Astrocyte of the spinal cord (primary cell): ENCODE data around the gene PHAF1.

Experiments
- DNase-seq: peaks from one replicate; pipeline ENCODE4 v3.0.0; 2011; ENCODE audit warnings: low read depth, low spot score
- H3K4me3 ChIP-seq: 2 replicates; pipeline ENCODE4 v1.5.1; 2011; ENCODE audit warnings: low read depth, mild to moderate bottlenecking, low read length, moderate library complexity
- in situ Hi-C: cut with HindIII; loops from 2 replicates; pipeline ENCODE4 v1.10.0; 2017; ENCODE audit warnings: low sequenced_read_pairs
- TF ChIP-seq, protein P1 (sequence below): IDR thresholded peaks from 2 replicates; pipeline ENCODE4 v1.5.1; 2012; ENCODE audit warnings: low read depth, mild to moderate bottlenecking, low read length, inconsistent platforms

PHAF1 gene

DNA sequence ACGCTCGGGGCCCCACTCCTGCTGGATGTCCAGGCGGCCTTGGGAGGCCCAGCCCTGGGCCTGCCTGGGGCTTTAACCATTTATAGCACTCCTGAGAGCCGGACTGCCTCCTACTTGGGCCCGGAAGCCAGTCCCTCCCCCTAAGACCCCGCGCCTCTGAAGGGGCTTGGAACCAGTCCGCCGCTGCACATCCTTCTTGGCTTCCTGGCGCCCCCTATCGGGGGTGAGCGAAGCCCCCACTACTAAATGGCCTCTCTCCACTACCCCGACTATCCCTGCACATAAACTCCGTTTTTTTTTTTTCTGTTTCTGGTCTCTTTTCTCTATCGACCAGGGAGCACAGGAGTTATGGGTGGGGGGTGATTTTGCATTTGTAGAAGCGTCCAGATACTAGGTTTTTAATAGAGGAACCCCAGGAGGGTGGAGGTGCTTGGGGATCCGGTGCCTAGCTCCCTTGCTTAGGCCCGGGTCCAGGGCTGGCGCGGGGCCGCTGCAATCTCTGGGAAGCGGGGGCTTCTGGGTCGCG is 60.0 kb downstream of the PHAF1 start:
- TF ChIP-seq, protein P1, sequence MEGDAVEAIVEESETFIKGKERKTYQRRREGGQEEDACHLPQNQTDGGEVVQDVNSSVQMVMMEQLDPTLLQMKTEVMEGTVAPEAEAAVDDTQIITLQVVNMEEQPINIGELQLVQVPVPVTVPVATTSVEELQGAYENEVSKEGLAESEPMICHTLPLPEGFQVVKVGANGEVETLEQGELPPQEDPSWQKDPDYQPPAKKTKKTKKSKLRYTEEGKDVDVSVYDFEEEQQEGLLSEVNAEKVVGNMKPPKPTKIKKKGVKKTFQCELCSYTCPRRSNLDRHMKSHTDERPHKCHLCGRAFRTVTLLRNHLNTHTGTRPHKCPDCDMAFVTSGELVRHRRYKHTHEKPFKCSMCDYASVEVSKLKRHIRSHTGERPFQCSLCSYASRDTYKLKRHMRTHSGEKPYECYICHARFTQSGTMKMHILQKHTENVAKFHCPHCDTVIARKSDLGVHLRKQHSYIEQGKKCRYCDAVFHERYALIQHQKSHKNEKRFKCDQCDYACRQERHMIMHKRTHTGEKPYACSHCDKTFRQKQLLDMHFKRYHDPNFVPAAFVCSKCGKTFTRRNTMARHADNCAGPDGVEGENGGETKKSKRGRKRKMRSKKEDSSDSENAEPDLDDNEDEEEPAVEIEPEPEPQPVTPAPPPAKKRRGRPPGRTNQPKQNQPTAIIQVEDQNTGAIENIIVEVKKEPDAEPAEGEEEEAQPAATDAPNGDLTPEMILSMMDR = peak; percentile 71
- H3K4me3 ChIP-seq = peak overlapping the region; percentile 46
- DNase-seq = no peak
- in situ Hi-C loops = no loop called here

DNA sequence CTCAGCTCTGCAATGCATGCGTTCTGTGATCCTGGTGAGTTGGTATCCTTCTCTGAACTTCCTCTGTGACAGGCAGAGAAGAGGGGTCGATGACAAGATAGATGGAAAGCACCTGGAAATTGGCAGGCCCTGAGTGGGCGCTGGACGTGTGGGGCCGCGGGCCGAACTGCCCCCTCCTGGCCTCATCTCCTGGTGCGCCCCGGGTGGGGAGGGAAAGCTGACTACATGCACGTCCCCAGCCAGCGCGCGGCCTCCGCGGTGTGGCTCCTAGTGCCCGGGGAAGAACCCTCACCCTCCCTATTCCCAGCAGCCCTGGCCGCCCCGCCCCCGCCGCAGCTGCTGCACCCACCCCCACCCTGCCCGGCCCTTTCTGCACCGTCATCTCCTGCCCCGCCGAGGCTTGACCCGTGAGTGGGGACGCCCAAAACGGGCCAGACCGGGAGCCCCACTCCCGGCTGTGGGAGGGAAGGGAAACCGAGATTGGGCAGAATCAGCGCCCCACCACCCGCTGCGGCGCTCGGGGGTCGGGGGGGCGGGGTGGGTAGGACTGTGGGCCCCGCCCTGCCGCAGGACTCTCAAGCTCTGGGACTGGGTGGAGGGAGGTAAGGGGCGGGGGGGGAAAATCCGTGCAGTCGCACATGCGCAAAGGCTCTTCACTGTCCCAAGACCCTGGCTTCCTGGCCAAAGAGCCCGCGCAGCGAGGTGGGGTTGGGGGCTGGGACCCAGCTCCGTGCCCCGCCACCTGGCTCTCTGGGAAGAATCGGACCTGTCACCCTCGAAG is 60.6 kb downstream of the PHAF1 start, which contains the start of gene NOL3:
Gene NOL3, plus strand, starts transcription at position 371 of the 781 bp plus-strand sequence.
- peak; percentile 86 for DNase-seq
- in situ Hi-C loops = no loop called here
- peak within 1 kb of the TSS; percentile 46 for H3K4me3 ChIP-seq
- TF ChIP-seq, protein P1 = no peak

GRCh38 chr16:67170949-67171649 is 61.4 kb downstream of the PHAF1 start:
- TF ChIP-seq, protein P1 = no peak
- no peak for DNase-seq
- H3K4me3 ChIP-seq = peak overlapping the region; percentile 46
- in situ Hi-C loops = no loop called here

GRCh38 chr16:67173323-67173722 is 63.6 kb downstream of the PHAF1 start:
- DNase-seq = no peak
- no peak overlapping the region for H3K4me3 ChIP-seq
- TF ChIP-seq, protein P1 = no peak
- in situ Hi-C loops = no loop called here

DNA sequence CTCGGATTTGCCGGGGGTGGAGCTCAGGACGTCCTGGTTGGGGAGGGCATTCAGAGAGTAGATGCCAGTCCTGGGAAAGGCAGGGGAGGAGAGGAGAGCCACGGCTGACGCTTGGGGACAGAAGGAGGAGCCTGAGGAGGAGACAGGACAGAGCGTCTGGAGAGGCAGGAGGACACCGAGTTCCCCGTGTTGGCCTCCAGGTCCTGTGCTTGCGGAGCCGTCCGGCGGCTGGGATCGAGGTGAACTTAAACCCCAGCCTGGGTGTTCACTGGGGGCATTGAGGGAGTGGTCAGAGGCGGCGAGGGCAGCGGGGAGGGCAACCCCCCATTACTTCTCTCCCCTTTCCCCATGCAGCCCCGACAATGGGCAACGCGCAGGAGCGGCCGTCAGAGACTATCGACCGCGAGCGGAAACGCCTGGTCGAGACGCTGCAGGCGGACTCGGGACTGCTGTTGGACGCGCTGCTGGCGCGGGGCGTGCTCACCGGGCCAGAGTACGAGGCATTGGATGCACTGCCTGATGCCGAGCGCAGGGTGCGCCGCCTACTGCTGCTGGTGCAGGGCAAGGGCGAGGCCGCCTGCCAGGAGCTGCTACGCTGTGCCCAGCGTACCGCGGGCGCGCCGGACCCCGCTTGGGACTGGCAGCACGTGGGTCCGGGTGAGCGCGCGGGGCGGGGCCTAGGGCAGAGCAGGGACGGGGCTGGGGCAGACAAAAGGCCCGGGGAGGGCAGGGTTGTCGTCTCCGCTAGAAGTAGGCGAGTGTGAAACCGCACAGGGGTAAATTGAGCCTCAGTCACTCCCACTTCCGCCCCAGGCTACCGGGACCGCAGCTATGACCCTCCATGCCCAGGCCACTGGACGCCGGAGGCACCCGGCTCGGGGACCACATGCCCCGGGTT is 64.3 kb downstream of the PHAF1 start:
- TF ChIP-seq, protein P1 = peak; percentile 29
- in situ Hi-C loops = no loop called here
- peak; percentile 82 for DNase-seq
- peak overlapping the region; percentile 30 for H3K4me3 ChIP-seq

DNA sequence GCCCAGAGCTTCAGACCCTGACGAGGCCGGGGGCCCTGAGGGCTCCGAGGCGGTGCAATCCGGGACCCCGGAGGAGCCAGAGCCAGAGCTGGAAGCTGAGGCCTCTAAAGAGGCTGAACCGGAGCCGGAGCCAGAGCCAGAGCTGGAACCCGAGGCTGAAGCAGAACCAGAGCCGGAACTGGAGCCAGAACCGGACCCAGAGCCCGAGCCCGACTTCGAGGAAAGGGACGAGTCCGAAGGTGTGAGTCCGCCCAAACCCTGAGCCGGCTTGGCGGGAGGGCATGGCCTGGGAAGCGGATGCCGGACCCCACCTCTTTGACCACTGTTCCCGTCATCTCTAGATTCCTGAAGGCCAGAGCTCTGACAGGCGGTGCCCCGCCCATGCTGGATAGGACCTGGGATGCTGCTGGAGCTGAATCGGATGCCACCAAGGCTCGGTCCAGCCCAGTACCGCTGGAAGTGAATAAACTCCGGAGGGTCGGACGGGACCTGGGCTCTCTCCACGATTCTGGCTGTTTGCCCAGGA is 65.0 kb downstream of the PHAF1 start:
- in situ Hi-C loops = no loop called here
- TF ChIP-seq, protein P1 = no peak
- peak overlapping the region; percentile 30 for H3K4me3 ChIP-seq
- DNase-seq = no peak
